ENCODE data around the gene AGBL3. TPM values are rescaled to one million over a fixed set of nuclear protein-coding genes. Genes with fewer than 3 reads are reported as not detected.
A peak's percentile ranks its signal among the peaks of the same experiment; 100 is the strongest.
"Not testable (repeated sequence)": the region's sequence is repeated elsewhere in the genome, so short reads cannot be mapped to it uniquely, and the experiment has no call there.

Gene AGBL3
- total RNA-seq, 1 donor, result 2.2 TPM

DNA sequence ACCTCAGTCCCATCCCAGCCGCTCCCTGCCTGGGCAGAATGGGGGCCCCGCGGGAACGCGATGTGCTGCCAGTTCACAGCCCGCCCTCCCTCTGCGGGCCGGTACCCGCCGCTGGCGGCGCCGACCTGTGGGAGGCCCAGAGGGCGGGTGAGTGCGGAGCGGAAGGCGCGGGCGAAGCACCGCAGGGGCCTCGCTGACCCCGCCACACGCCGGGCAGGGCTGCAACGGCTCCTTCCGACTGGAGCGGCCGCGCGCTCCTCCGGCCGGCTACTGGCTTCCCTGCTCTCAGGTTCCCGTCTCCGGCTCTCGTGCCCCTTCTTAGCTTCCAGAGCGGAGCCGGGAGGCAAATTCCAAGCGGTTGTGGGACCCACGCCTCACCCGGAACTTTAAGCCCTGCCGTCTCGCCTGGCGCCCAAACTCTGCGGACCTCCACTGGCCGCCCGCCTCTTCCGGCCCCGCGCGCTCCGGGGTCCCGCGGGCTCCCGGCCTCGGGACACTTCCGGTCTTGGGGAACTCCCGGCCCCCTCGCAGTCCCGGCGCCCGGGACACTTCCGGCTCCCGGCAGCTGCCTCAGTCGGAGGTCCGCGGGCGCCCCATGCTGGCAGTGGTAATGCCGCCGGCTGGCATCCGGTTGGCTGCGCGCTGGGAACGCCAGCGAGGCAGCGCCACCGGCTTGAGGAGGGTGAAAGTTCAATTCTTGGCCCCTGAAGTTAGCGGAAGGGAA, 184.1 kb downstream of the AGBL3 start, which contains the start of gene CYREN:
CYREN (minus strand) TSS at position 434 of the 724 bp plus-strand sequence. CDS start 1,785 bp downstream, outside the sequence.
- no peaks in the 10 kb centered on the region for H3K27me3 ChIP-seq (ENCODE audit: insufficient read depth, low read length)
- peak within 1 kb of the TSS; percentile 91 for H2AFZ ChIP-seq (ENCODE audit: low read length)
- H3K27ac ChIP-seq (ENCODE audit: low read depth, low read length), result peak within 1 kb of the TSS; percentile 89
- peak within 1 kb of the TSS; percentile 88 for H3K4me2 ChIP-seq (ENCODE audit: insufficient read depth, low read length)
- peaks cover 31% of the 10 kb centered on the region for H3K36me3 ChIP-seq (ENCODE audit: insufficient read depth, low read length)
- H3K4me1 ChIP-seq (ENCODE audit: insufficient read depth, low read length), result peaks cover 24% of the 10 kb centered on the region
- peaks cover 28% of the 10 kb centered on the region for H3K79me2 ChIP-seq (ENCODE audit: insufficient read depth, low read length)
- DNase-seq (ENCODE audit: insufficient read length, low spot score, missing footprints), result peak; percentile 99
- H4K20me1 ChIP-seq (ENCODE audit: insufficient read depth, low read length), result peaks cover 16% of the 10 kb centered on the region
- TF ChIP-seq, protein P1, sequence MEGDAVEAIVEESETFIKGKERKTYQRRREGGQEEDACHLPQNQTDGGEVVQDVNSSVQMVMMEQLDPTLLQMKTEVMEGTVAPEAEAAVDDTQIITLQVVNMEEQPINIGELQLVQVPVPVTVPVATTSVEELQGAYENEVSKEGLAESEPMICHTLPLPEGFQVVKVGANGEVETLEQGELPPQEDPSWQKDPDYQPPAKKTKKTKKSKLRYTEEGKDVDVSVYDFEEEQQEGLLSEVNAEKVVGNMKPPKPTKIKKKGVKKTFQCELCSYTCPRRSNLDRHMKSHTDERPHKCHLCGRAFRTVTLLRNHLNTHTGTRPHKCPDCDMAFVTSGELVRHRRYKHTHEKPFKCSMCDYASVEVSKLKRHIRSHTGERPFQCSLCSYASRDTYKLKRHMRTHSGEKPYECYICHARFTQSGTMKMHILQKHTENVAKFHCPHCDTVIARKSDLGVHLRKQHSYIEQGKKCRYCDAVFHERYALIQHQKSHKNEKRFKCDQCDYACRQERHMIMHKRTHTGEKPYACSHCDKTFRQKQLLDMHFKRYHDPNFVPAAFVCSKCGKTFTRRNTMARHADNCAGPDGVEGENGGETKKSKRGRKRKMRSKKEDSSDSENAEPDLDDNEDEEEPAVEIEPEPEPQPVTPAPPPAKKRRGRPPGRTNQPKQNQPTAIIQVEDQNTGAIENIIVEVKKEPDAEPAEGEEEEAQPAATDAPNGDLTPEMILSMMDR (IDR thresholded peaks at IDR 0.05; ENCODE audit: extremely low read depth, low read depth, low read length), result peak; percentile 56
- H3K4me3 ChIP-seq (ENCODE audit: insufficient read depth, low read length), result peak within 1 kb of the TSS; percentile 90
- no peaks in the 10 kb centered on the region for H3K9me3 ChIP-seq (ENCODE audit: low read depth, low read length)

DNA sequence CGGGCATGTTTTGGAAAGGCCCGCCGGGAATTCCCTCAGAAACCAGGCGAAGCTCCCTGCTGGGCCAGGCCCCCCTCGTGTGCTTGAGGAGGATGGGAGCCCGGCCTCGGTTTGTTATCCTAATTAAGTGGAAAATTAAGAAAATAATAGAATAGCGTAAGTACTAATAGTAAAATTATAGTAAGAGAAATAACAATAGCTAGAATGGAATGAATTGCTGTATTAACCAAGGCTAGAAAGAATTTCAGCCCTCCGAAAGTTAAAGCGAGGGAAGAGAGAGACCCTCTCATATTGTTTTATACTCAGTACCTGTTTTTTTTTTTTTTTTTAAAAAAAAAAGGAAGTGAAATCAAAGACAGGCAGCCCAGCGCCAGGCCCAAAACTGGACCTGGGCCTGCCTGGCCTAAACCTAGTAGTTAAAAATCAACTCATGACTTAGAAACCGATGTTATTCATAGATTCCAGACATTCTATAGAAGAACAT, 184.7 kb downstream of the AGBL3 start:
- H3K9me3 ChIP-seq (ENCODE audit: low read depth, low read length); DNase-seq (ENCODE audit: insufficient read length, low spot score, missing footprints); H3K27me3 ChIP-seq (ENCODE audit: insufficient read depth, low read length): not testable (repeated sequence)
- peaks cover 24% of the 10 kb centered on the region for H3K4me1 ChIP-seq (ENCODE audit: insufficient read depth, low read length)
- H3K36me3 ChIP-seq (ENCODE audit: insufficient read depth, low read length), result peaks cover 25% of the 10 kb centered on the region
- peak overlapping the region; percentile 90 for H3K4me3 ChIP-seq (ENCODE audit: insufficient read depth, low read length)
- H3K27ac ChIP-seq (ENCODE audit: low read depth, low read length), result peak overlapping the region; percentile 89
- peaks cover 28% of the 10 kb centered on the region for H3K79me2 ChIP-seq (ENCODE audit: insufficient read depth, low read length)
- H3K4me2 ChIP-seq (ENCODE audit: insufficient read depth, low read length), result peak overlapping the region; percentile 88
- H4K20me1 ChIP-seq (ENCODE audit: insufficient read depth, low read length), result peaks cover 16% of the 10 kb centered on the region
- H2AFZ ChIP-seq (ENCODE audit: low read length), result peak overlapping the region; percentile 91

DNA sequence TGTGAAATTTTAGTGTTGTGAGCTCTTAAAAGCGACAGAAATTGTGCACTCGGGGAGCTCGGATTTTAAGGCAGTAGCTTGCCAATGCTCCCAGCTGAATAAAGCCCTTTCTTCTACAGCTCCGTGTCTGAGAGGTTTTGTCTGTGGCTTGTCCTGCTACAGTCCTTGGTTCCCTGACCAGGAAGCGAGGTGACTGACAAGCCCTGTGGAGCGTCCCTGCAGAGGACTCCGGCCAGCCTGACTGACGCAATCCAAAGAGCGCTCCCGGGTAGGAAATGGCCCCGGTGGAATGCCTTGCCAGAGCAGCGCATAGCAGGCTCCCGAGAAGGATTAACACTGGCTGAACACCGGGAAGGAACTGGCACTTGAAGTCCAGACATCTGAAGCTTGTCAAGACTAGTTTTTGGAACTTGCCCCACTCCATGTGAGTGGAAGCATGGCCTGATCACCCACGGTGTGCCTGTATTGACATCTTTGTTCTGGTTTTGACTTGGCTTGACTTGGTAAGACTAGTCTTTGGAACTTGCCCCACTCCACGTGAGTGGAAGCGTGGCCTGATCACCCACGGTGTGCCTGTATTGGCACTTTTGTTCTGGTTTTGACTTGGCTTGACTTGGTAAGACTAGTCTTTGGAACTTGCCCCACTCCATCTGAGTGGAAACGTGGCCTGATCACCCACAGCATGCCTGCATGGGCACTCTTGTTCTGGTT, 185.4 kb downstream of the AGBL3 start:
- peak overlapping the region; percentile 58 for H3K27ac ChIP-seq (ENCODE audit: low read depth, low read length)
- DNase-seq (ENCODE audit: insufficient read length, low spot score, missing footprints), result peak; percentile 83
- peaks cover 24% of the 10 kb centered on the region for H3K4me1 ChIP-seq (ENCODE audit: insufficient read depth, low read length)
- H3K27me3 ChIP-seq (ENCODE audit: insufficient read depth, low read length); H3K9me3 ChIP-seq (ENCODE audit: low read depth, low read length): not testable (repeated sequence)
- H3K36me3 ChIP-seq (ENCODE audit: insufficient read depth, low read length), result peaks cover 18% of the 10 kb centered on the region
- peak overlapping the region; percentile 91 for H2AFZ ChIP-seq (ENCODE audit: low read length)
- peaks cover 16% of the 10 kb centered on the region for H4K20me1 ChIP-seq (ENCODE audit: insufficient read depth, low read length)
- peaks cover 28% of the 10 kb centered on the region for H3K79me2 ChIP-seq (ENCODE audit: insufficient read depth, low read length)
- peak overlapping the region; percentile 57 for H3K4me2 ChIP-seq (ENCODE audit: insufficient read depth, low read length)
- peak overlapping the region; percentile 35 for H3K4me3 ChIP-seq (ENCODE audit: insufficient read depth, low read length)

DNA sequence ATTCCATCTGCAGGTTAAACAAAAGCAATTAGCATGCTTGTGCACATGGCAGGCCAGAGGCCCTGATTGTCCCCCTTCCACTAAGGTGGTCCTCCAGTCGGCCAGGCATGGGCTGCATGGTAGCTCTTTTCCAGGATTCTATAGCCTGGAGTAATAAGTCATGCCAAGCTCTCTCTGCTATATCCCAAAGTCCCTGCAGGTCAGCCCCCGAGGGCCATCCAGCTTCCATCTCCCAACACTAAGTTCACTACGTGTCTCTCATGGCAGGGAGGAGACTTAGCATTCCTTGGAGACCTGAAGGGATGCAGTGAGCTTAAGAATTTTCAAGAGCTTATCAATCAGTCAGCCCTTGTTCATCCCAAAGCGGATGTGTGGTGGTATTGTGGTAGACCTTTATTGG, 187.6 kb downstream of the AGBL3 start:
- H3K79me2 ChIP-seq (ENCODE audit: insufficient read depth, low read length); H3K27me3 ChIP-seq (ENCODE audit: insufficient read depth, low read length); H4K20me1 ChIP-seq (ENCODE audit: insufficient read depth, low read length); H2AFZ ChIP-seq (ENCODE audit: low read length); H3K4me2 ChIP-seq (ENCODE audit: insufficient read depth, low read length); H3K4me3 ChIP-seq (ENCODE audit: insufficient read depth, low read length); H3K9me3 ChIP-seq (ENCODE audit: low read depth, low read length); H3K36me3 ChIP-seq (ENCODE audit: insufficient read depth, low read length); H3K27ac ChIP-seq (ENCODE audit: low read depth, low read length); DNase-seq (ENCODE audit: insufficient read length, low spot score, missing footprints): not testable (repeated sequence)
- peaks cover 19% of the 10 kb centered on the region for H3K4me1 ChIP-seq (ENCODE audit: insufficient read depth, low read length)

DNA sequence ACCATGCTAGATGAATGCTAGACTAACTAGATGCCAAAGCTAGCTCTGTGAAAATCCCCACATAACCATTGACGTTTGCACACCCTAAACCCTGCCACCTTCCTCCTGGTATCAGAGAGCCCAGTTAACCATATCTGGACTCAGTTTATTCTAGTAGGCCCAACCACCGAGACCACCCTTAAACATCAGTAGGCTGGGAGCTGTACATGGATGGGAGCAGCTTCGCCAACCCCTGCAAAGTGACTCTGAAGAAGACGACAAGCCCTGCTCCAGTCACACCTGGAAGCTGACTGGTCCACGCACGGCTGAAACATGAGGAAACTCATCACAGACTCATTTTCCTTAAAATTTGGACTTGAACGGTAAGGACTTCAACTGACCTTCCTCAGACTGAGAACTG, 188.6 kb downstream of the AGBL3 start:
- Histone ChIP-seq H4K20me1 (ENCODE audit: insufficient read depth, low read length) (no peaks in the 10 kb centered on the region), H3K9me3 (ENCODE audit: low read depth, low read length) (no peaks in the 10 kb centered on the region), H3K4me2 (ENCODE audit: insufficient read depth, low read length) (no peak overlapping the region), H3K36me3 (ENCODE audit: insufficient read depth, low read length) (no peaks in the 10 kb centered on the region), H3K79me2 (ENCODE audit: insufficient read depth, low read length) (no peaks in the 10 kb centered on the region), H2AFZ (ENCODE audit: low read length) (no peak overlapping the region), H3K4me3 (ENCODE audit: insufficient read depth, low read length) (no peak overlapping the region), H3K4me1 (ENCODE audit: insufficient read depth, low read length) (peaks cover 10% of the 10 kb centered on the region), H3K27ac (ENCODE audit: low read depth, low read length) (no peak overlapping the region), H3K27me3 (ENCODE audit: insufficient read depth, low read length) (no peaks in the 10 kb centered on the region)
- TF ChIP-seq, protein P1 (IDR thresholded peaks at IDR 0.05; ENCODE audit: extremely low read depth, low read depth, low read length), result no peak
- DNase-seq (ENCODE audit: insufficient read length, low spot score, missing footprints), result no peak

Measured in osteoblast (primary cell).